BLaER1 treated with 17β-estradiol and CSF1 and Interleukin-3, amounts not matched to agents 10 nM and 100 nM (cell line): Measurements from ENCODE around the gene FRYL.

Experiments
- H3K27ac ChIP-seq, 11 experiments: shearing (Covaris generic); formaldehyde crosslinking; 2 replicates each; pipeline ENCODE4 v1.8.1; 2022
- H3K27me3 ChIP-seq, 11 experiments: shearing (Covaris generic); formaldehyde crosslinking; 2 replicates each; pipeline ENCODE4 v1.8.1; 2022
- H3K36me3 ChIP-seq, 11 experiments: shearing (Covaris generic); formaldehyde crosslinking; 2 replicates each; pipeline ENCODE4 v1.8.1; 2022
- H3K4me1 ChIP-seq, 10 experiments: shearing (Covaris generic); formaldehyde crosslinking; 2 replicates each; pipeline ENCODE4 v1.8.1; 2022
- H3K4me2 ChIP-seq, 11 experiments: shearing (Covaris generic); formaldehyde crosslinking; 2 replicates each; pipeline ENCODE4 v1.8.1; 2022
- H3K4me3 ChIP-seq, 10 experiments: shearing (Covaris generic); formaldehyde crosslinking; 2 replicates each; pipeline ENCODE4 v1.8.1; 2022
- H3K9ac ChIP-seq, 11 experiments: shearing (Covaris generic); formaldehyde crosslinking; 2 replicates each; pipeline ENCODE4 v1.8.1; 2022
- H3K9me3 ChIP-seq, 11 experiments: shearing (Covaris generic); formaldehyde crosslinking; replicated peaks in 1 of 11; 2 replicates each; pipeline ENCODE4 v1.8.1; 2022
- H4K20me1 ChIP-seq, 11 experiments: shearing (Covaris generic); formaldehyde crosslinking; 2 replicates each; pipeline ENCODE4 v1.8.1; 2022
- Cebpa-rat ChIP-seq, 11 experiments: shearing (Covaris generic); IDR thresholded peaks; 2 replicates each; pipeline ENCODE4 v1.8.1; 2022

The FRYL gene

GRCh38 chr4:48680848-48681568 lies 99.1 kb downstream of the FRYL start:
- Histone ChIP-seq H3K4me1 (peaks cover 6 to 26% (median 13%) of the 10 kb centered on the region in 10 experiments; a peak in 14 of 20 replicates), H3K27ac (no peak overlapping the region), H3K9ac (no peak overlapping the region), H3K4me2 (no peak overlapping the region), H4K20me1 (peaks cover 0 to 49% (median 15%) of the 10 kb centered on the region in 11 experiments; a peak in 11 of 22 replicates), H3K27me3 (no peaks in the 10 kb centered on the region), H3K4me3 (no peak overlapping the region), H3K36me3 (peaks cover 22 to 47% (median 38%) of the 10 kb centered on the region in 11 experiments), H3K9me3 (peaks cover 22 to 37% (median 25%) of the 10 kb centered on the region in 11 experiments)
- TF ChIP-seq Cebpa-rat (IDR thresholded peaks at IDR 0.05): no peak

DNA sequence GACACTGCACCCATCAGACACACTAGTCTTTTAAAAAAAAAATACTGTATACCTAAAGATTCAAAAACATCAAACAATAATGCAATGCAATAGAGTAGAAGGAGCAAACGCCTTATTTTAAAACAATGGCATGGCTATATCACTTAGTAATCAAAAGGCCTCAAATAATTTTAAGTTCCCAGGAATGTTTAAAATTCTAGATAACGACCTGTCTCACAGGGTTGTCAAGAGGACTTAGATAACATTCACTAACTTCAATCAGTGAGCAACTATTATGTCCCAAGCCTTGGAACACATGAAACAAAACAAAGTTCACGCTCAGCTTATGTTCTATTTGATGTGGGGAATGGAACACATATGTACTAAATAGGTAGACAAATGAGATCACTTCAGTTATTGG lies 106.5 kb downstream of the FRYL start:
- H3K4me1 ChIP-seq: peaks cover 0 to 6% (median 0%) of the 10 kb centered on the region in 10 experiments; a peak in 1 of 20 replicates
- H3K27me3 ChIP-seq: no peaks in the 10 kb centered on the region
- peaks cover 32 to 49% (median 43%) of the 10 kb centered on the region in 11 experiments for H3K9me3 ChIP-seq
- H3K4me2 ChIP-seq: no peak overlapping the region
- H3K27ac ChIP-seq: no peak overlapping the region
- peaks cover 35 to 63% (median 43%) of the 10 kb centered on the region in 11 experiments for H3K36me3 ChIP-seq
- H3K4me3 ChIP-seq: no peak overlapping the region
- H4K20me1 ChIP-seq: peaks cover 0 to 37% (median 0%) of the 10 kb centered on the region in 11 experiments; a peak in 7 of 22 replicates
- no peak for TF ChIP-seq Cebpa-rat (IDR thresholded peaks at IDR 0.05)
- H3K9ac ChIP-seq: no peak overlapping the region

DNA sequence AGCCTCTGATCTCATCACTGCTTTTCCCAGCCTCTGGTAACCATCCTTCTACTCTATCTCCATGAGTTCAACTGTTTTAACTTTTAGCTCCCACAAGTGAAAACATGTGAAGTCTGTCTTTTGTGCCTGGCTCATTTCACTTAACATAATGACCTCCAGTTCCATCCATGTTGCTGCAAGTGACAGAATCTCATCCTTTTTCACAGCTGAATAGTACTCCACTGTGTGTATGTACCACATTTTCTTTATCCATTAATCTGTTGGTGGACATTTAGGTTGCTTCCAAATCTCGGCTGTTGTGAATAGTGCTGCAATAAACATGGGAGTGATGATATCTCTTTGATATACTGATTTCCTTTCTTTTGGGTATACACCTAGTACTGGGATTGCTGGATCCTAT lies 109.5 kb downstream of the FRYL start:
- no peak for TF ChIP-seq Cebpa-rat (IDR thresholded peaks at IDR 0.05)
- Histone ChIP-seq H3K9ac (no peak overlapping the region), H3K4me3 (no peak overlapping the region), H3K4me1 (peaks cover 0 to 8% (median 0%) of the 10 kb centered on the region in 10 experiments; a peak in 1 of 20 replicates), H3K27me3 (no peaks in the 10 kb centered on the region), H3K27ac (no peak overlapping the region), H4K20me1 (peaks cover 0 to 65% (median 6%) of the 10 kb centered on the region in 11 experiments; a peak in 10 of 22 replicates), H3K4me2 (no peak overlapping the region), H3K36me3 (peaks cover 9 to 36% (median 19%) of the 10 kb centered on the region in 11 experiments; a peak in 21 of 22 replicates), H3K9me3 (peaks cover 10 to 20% (median 13%) of the 10 kb centered on the region in 11 experiments; a peak in 21 of 22 replicates)

- Histone ChIP-seq H3K4me1 (peaks cover 0 to 8% (median 0%) of the 10 kb centered on the region in 10 experiments; a peak in 1 of 20 replicates), H3K4me2 (no peak overlapping the region), H3K27ac (no peak overlapping the region), H3K4me3 (no peak overlapping the region), H3K9ac (no peak overlapping the region), H3K27me3 (no peaks in the 10 kb centered on the region), H3K36me3 (peaks cover 10 to 28% (median 18%) of the 10 kb centered on the region in 11 experiments; a peak in 20 of 22 replicates), H4K20me1 (peaks cover 0 to 71% (median 7%) of the 10 kb centered on the region in 11 experiments; a peak in 10 of 22 replicates), H3K9me3 (peaks cover 7 to 18% (median 13%) of the 10 kb centered on the region in 11 experiments; a peak in 21 of 22 replicates)
- no peak for TF ChIP-seq Cebpa-rat (IDR thresholded peaks at IDR 0.05)
Observed at GRCh38 chr4:48669086-48669485, 111.0 kb downstream of the FRYL start.

GRCh38 chr4:48668254-48669017 lies 111.6 kb downstream of the FRYL start:
- Histone ChIP-seq H3K36me3 (peaks cover 17 to 32% (median 23%) of the 10 kb centered on the region in 11 experiments), H3K27me3 (no peaks in the 10 kb centered on the region), H3K4me1 (peaks cover 0 to 8% (median 0%) of the 10 kb centered on the region in 10 experiments; a peak in 1 of 20 replicates), H4K20me1 (peaks cover 0 to 68% (median 7%) of the 10 kb centered on the region in 11 experiments; a peak in 10 of 22 replicates), H3K9ac (no peak overlapping the region), H3K27ac (no peak overlapping the region), H3K4me3 (no peak overlapping the region), H3K9me3 (peaks cover 14 to 25% (median 20%) of the 10 kb centered on the region in 11 experiments), H3K4me2 (no peak overlapping the region)
- TF ChIP-seq Cebpa-rat (IDR thresholded peaks at IDR 0.05): no peak

GRCh38 chr4:48667148-48667547 lies 112.9 kb downstream of the FRYL start:
- Histone ChIP-seq H3K4me2 (no peak overlapping the region), H3K36me3 (peaks cover 18 to 36% (median 26%) of the 10 kb centered on the region in 11 experiments), H3K4me3 (no peak overlapping the region), H3K9me3 (peaks cover 18 to 34% (median 28%) of the 10 kb centered on the region in 11 experiments), H3K9ac (no peak overlapping the region), H3K4me1 (peaks cover 0 to 8% (median 0%) of the 10 kb centered on the region in 10 experiments; a peak in 1 of 20 replicates), H3K27me3 (no peaks in the 10 kb centered on the region), H4K20me1 (peaks cover 0 to 61% (median 7%) of the 10 kb centered on the region in 11 experiments; a peak in 9 of 22 replicates), H3K27ac (no peak overlapping the region)
- no peak for TF ChIP-seq Cebpa-rat (IDR thresholded peaks at IDR 0.05)

- Histone ChIP-seq H4K20me1 (peaks cover 0 to 69% (median 14%) of the 10 kb centered on the region in 11 experiments; a peak in 10 of 22 replicates), H3K4me2 (no peak overlapping the region), H3K36me3 (peaks cover 12 to 40% (median 22%) of the 10 kb centered on the region in 11 experiments), H3K4me3 (no peak overlapping the region), H3K27me3 (no peaks in the 10 kb centered on the region), H3K9ac (no peak overlapping the region), H3K9me3 (peaks cover 14 to 27% (median 23%) of the 10 kb centered on the region in 11 experiments), H3K27ac (no peak overlapping the region), H3K4me1 (peaks cover 0 to 8% (median 0%) of the 10 kb centered on the region in 10 experiments; a peak in 1 of 20 replicates)
- TF ChIP-seq Cebpa-rat (IDR thresholded peaks at IDR 0.05): no peak
Observed at GRCh38 chr4:48665555-48666186, 114.4 kb downstream of the FRYL start.

DNA sequence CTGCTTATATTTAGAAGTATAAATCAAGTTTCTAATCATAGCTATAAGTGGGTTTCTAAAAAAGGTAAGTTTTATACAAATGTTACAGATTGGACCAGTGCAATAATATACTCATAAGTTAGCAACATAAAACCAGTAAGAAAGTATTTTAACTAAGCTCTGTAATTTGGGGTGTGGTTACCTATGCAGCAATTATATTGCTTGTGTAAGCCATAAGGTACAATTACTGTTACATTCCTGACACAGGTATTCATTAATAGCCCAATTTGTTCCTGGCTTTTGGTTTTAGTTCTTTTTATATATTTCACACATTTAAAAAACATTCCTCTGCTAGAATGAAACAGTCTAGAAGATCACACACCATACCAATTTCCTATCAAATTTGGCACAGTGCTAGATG lies 115.1 kb downstream of the FRYL start:
- no peaks in the 10 kb centered on the region for H3K27me3 ChIP-seq
- H3K9ac ChIP-seq: no peak overlapping the region
- H3K36me3 ChIP-seq: peaks cover 9 to 35% (median 21%) of the 10 kb centered on the region in 11 experiments; a peak in 21 of 22 replicates
- peaks cover 12 to 25% (median 21%) of the 10 kb centered on the region in 11 experiments; a peak in 18 of 22 replicates for H3K9me3 ChIP-seq
- TF ChIP-seq Cebpa-rat (IDR thresholded peaks at IDR 0.05): no peak
- peaks cover 0 to 14% (median 0%) of the 10 kb centered on the region in 10 experiments; a peak in 2 of 20 replicates for H3K4me1 ChIP-seq
- no peak overlapping the region for H3K4me2 ChIP-seq
- H4K20me1 ChIP-seq: peaks cover 0 to 74% (median 17%) of the 10 kb centered on the region in 11 experiments; a peak in 10 of 22 replicates
- H3K4me3 ChIP-seq: no peak overlapping the region
- no peak overlapping the region for H3K27ac ChIP-seq
